ENCODE data around the gene MGAT4A. TPM values are rescaled to one million over a fixed set of nuclear protein-coding genes. Genes with fewer than 3 reads are reported as not detected.
A peak's percentile ranks its signal among the peaks of the same experiment; 100 is the strongest.

MGAT4A gene
- total and polyA plus RNA-seq, 2 of the 13 experiments (the other 11 are each of a cell fraction or from before 2014, with no cell fraction given) = 47.2 to 90.9 TPM

GRCh38 chr2:98731041-98731893 is at the start of gene MGAT4A (continued):
- TF ChIP-seq NFAT5 (CRISPR knock-in tag; IDR thresholded peaks at IDR 0.05) (peak; percentile 81; the same call in 1 of the 2 replicates), RXRA (CRISPR knock-in tag; IDR thresholded peaks at IDR 0.05) (no peak), HOXA9 (CRISPR knock-in tag; IDR thresholded peaks at IDR 0.05; ENCODE audit: borderline replicate concordance) (peak; percentile 73; the same call in 1 of the 2 replicates), ADNP (CRISPR knock-in tag; IDR thresholded peaks at IDR 0.05) (no peak), ZBED4 (CRISPR knock-in tag; IDR thresholded peaks at IDR 0.05; ENCODE audit: borderline replicate concordance) (peak; percentile 79), ZBTB1 (CRISPR knock-in tag; IDR thresholded peaks at IDR 0.05; ENCODE audit: borderline replicate concordance) (0 out of 2 replicates have a peak, but pooled peaks have one; percentile 42), ZNF543 (CRISPR knock-in tag; IDR thresholded peaks at IDR 0.05) (peak; percentile 53), SMARCC2 (IDR thresholded peaks at IDR 0.05) (no peak), ZNF564 (CRISPR knock-in tag; IDR thresholded peaks at IDR 0.05) (0 out of 2 replicates have a peak, but pooled peaks have one; percentile 22), THRA (CRISPR knock-in tag; IDR thresholded peaks at IDR 0.05; ENCODE audit: borderline replicate concordance) (0 out of 2 replicates have a peak, but pooled peaks have one; percentile 20), CENPX (CRISPR knock-in tag; IDR thresholded peaks at IDR 0.05) (no peak), HNRNPLL (IDR thresholded peaks at IDR 0.05; ENCODE audit: low read depth, low read length, poor library complexity, severe bottlenecking) (peak; percentile 84), ISX (CRISPR knock-in tag; conservative IDR thresholded peaks at IDR 0.05) (0 out of 2 replicates have a peak, but pooled peaks have one; percentile 51), GABPB1 (CRISPR knock-in tag; IDR thresholded peaks at IDR 0.05) (peak; percentile 66; the same call in 1 of the 2 replicates), ZNF792 (CRISPR knock-in tag; IDR thresholded peaks at IDR 0.05) (no peak), TMF1 (CRISPR knock-in tag; IDR thresholded peaks at IDR 0.05; ENCODE audit: low read depth) (peak; percentile 64; the same call in 1 of the 2 replicates)
